ENCODE results near the gene OGFR.

DNA sequence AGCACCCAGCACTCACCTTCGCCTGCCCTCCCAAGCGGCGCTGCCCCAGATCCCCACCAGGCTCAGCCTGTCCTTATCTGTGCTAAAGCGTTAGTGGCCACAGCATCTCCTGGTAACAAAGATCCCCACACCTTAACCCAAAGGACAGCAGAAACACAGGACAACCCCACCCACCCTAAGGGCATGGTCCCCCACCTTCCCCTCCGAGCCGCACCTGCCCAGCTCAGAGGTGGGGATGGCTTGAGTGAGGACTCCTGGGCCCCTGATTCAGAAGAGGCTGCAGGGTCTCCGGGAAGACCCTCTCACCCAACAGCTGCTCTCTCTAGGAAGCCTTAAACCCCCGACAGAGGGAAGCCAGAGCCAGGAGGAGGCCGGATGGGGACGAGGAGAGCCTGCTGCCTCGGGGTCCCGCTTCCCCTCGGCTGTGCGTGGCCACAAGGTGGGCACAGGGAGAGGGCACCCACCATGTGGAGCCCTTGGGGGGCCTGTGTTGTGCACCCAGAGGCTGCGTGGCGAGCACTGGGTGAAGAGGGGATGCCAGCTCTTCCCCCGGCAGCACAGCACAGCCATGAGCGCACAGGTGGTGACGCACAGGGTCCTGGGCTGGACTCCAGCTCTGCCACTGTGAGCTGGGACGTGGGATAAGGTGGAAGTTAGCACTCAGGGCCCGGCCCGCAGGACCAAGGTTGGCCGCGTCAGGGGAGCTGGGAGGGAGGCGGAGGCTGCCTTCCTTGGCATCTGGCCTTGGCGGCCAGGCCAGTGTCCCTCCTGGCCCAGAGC is 40.3 kb upstream of the OGFR start:
- TF ChIP-seq EZH2 (IDR thresholded peaks at IDR 0.05; ENCODE audit: borderline replicate concordance, low read depth, low read length, severe bottlenecking): no peak
- TF ChIP-seq GATA2 (IDR thresholded peaks at IDR 0.05; ENCODE audit: insufficient read depth, insufficient read length, low read depth, low read length): no peak
- TF ChIP-seq, protein P1, sequence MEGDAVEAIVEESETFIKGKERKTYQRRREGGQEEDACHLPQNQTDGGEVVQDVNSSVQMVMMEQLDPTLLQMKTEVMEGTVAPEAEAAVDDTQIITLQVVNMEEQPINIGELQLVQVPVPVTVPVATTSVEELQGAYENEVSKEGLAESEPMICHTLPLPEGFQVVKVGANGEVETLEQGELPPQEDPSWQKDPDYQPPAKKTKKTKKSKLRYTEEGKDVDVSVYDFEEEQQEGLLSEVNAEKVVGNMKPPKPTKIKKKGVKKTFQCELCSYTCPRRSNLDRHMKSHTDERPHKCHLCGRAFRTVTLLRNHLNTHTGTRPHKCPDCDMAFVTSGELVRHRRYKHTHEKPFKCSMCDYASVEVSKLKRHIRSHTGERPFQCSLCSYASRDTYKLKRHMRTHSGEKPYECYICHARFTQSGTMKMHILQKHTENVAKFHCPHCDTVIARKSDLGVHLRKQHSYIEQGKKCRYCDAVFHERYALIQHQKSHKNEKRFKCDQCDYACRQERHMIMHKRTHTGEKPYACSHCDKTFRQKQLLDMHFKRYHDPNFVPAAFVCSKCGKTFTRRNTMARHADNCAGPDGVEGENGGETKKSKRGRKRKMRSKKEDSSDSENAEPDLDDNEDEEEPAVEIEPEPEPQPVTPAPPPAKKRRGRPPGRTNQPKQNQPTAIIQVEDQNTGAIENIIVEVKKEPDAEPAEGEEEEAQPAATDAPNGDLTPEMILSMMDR (IDR thresholded peaks at IDR 0.05; ENCODE audit: extremely low read depth in 1 of 2, insufficient read depth in 1 of 2, low read depth in 1 of 2, low read length in 2 of 2): no peak
- no peak for TF ChIP-seq JUN (IDR thresholded peaks at IDR 0.05; ENCODE audit: borderline replicate concordance, insufficient read depth, insufficient read length, low read depth)
- TF ChIP-seq POLR2A (IDR thresholded peaks at IDR 0.05; ENCODE audit: low read depth, low read length): no peak
- TF ChIP-seq POLR2AphosphoS5 (IDR thresholded peaks at IDR 0.05; ENCODE audit: insufficient read depth, low read depth, low read length): no peak
- TF ChIP-seq, protein P2, sequence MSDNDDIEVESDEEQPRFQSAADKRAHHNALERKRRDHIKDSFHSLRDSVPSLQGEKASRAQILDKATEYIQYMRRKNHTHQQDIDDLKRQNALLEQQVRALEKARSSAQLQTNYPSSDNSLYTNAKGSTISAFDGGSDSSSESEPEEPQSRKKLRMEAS (IDR thresholded peaks at IDR 0.05; ENCODE audit: insufficient read depth, insufficient read length): no peak
- TF ChIP-seq FOS (IDR thresholded peaks at IDR 0.05; ENCODE audit: borderline replicate concordance, insufficient read depth, low read length): no peak
